GM19025 (cell line): ENCODE results near the gene IL6R.
"Not testable (repeated sequence)": the region's sequence is repeated elsewhere in the genome, so short reads cannot be mapped to it uniquely, and the experiment has no call there.

ENCODE experiments used
- ATAC-seq: cut with Tn5 transposase; IDR thresholded peaks from one replicate; pipeline ENCODE4 v1.9.1; 2021; ENCODE audit warnings: mild to moderate bottlenecking, low read depth, moderate library complexity; ENCODE audit not compliant: unreplicated experiment

The IL6R gene

DNA sequence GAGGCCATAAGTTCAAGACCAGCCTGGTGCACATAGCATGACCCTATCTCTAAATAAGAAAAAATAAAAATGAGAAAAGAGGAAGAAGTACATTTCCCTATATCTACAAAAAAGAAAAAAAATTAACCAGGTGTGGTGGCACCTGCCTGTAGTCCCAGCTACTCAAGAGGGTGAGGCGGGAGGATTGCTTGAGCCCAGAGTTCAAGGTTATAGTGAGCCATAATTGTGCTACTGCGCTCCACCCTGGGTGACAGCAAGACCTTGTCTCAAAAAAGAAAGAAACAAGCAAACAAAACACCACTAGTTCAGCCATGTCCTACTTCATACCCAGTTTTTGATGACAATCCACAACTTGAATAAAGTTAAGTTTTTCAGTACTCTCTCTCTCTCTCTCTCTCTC lies 66.2 kb downstream of the IL6R start:
- ATAC-seq, result no peak

DNA sequence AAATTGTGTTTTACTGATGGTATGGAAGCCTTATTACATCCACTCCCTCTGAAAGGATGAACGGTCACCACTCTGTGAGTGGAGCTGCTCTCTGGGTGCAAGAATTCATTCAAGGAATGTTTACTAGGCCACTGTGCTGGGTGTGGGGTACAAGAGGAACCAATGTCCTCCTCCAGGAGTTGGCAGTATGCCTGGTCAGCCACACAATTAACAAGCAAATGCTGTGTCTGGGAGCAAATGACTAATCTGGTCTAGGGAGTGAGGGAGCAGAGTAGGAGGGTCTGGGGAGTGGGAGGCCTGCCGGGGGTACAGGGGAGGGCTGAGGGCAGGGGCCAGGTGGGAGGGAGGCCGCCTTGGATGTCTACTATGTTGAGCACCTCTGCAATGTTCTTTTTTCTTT lies 69.7 kb downstream of the IL6R start:
- ATAC-seq, result no peak

DNA sequence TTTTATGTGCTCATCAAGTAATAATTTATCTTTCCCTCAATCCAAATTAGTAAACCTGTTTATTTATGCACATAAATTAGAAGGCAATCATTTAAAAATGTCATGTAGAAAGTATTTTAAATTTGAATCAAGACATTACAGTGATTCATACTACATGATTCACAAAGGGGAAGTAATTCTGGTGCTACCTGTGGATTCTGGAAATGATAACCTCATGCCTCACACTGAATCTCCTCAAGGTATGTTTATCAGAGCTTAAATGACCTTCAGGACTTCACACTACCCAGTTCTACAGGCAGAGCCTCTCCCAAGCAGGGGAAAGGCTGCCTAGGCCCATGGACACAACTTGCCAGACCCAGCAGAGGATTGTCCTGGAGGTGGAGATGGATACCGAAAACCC lies 71.6 kb downstream of the IL6R start:
- ATAC-seq, result no peak

DNA sequence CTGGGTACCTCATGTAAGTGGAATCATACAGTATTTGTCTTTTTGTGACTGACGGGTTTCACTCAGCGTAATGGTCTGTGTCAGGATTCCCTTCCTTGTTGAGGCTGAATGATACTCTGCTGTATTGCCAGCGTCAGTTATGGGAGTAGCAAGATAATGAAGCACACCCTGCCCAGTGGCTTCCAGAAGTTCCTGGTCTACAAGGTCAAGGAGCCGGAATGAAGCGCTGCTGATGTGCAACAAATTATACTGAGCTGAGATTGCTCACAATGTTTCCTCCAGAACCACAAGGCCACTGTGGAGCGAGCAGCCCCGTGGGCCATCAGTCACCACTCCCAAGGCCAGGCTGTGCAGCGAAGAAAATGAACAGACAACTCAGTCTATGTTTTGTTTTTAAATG lies 72.9 kb downstream of the IL6R start:
- ATAC-seq, result no peak

DNA sequence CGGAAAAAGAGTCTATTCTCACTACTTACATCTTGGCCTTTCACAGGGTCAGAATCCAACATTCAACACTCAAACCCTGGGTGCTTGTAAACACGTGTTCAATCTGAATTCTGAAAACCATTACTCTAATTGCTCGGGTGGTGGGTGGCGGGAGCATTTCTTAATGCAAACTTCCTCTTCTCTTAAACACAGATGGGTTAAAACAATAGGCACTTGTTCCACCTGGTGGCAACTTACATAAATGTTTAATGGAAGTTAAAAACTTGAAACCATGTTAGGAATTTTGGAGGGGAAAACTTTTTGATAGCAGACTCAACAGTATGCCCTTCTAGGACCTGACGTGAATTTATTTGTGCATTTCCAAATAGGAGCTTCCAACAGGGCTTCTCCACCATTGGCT lies 73.5 kb downstream of the IL6R start:
- no peak for ATAC-seq

DNA sequence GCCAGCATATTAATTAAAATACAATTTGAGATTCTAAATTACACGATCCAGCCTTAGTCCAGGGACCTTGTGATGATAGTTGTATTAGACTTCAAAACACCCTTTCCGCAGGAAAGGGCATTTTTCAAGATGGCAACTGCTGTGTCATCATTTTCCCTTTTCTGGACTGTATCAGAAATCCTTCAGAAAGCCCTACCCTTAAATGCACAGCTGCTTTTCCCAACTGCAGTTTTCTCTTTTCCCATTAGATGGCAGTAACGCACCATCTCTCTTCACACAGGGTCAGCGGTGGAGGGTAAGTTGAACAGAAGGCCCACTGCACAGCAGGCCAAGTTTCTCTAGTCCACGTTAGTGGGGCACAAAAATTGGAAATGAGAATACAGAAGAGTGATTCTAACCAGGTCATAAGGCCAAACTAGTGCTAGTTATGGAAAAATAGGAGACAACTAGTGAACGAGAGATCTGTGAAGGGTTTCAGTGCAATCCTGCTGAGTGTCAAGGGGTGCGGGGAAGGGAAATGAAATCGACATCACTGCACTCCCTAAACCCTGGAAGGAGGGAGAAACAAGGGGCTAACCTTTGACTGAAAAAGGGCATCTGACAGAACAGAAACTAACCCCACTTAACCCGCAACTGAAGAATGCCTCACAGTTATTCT lies 74.8 kb downstream of the IL6R start:
- ATAC-seq, result no peak

DNA sequence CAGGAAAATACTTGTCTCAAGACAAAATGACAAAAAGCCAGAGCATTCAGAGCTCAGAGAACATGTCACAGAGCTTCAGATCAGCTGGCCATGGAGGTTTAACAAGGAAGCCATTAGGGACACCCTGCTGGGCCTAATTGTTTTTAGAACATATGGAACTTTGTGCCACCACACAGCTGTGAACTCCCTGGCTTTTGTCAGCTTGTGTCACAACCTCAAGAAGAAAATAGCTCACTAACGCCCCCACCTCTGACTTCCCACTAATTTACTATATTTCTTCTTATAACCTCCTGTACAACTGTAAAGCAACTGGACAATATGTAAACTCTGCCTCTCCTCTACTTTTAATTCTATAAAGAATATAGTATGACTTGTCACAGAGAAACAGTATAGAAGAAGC lies 75.9 kb downstream of the IL6R start:
- ATAC-seq, result no peak

DNA sequence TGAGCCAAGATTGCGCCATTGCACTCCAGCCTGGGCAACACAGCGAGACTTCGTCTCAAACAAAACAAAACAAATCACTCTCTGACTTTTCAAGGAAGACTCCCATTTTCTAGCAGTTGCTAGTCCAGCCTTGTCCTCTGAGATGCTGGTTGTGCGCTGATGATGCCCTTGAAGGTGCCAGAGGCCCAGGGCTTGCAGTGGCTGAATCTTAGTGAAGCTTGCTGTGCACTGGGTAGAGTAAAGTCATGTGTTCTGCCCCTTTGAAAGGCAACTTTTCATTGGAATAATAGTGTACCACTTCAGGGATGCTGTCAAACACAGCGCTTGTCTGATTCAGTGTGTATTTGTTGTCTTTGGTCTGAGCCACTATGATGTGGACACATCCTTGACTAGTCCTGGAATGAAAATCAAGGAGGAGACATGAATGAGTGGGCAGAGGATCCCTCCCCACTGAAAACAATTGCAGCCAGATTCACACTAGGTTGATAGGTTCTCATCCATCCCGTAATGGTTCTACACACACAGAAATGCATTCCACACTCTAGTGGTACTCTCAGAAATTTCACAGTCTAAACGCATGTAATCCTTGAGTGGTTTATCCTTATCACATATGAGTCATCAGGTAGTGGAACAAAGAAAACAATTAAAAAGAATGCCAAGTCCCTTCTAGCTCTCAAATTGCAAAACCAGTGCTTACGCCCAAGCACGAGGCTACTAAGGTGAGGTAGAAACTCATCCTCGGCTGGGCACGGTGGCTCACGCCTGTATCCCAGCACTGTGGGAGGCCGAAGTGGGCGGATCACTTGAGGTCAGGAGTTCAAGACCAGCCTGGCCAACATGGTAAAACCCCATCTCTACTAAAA lies 79.0 kb downstream of the IL6R start:
- no peak for ATAC-seq

DNA sequence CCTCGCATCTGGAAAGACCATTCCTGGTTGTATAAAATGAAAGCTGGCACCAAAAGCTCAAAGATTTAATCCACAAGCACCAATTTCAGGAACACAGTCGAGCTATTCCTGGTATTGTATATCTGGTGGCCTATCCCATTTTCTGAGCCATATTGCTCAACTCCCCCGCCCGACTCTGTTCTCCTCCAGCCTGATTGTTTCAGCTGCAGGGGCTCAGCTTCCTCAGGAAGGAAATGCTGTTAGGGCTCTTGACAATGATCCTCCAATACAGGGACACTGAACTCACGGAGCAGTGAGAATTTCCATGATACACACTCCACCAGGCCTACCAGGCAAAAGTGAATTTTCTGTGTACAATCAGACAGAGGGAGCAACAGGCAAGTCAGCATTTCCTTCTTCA lies 80.0 kb downstream of the IL6R start:
- no peak for ATAC-seq

DNA sequence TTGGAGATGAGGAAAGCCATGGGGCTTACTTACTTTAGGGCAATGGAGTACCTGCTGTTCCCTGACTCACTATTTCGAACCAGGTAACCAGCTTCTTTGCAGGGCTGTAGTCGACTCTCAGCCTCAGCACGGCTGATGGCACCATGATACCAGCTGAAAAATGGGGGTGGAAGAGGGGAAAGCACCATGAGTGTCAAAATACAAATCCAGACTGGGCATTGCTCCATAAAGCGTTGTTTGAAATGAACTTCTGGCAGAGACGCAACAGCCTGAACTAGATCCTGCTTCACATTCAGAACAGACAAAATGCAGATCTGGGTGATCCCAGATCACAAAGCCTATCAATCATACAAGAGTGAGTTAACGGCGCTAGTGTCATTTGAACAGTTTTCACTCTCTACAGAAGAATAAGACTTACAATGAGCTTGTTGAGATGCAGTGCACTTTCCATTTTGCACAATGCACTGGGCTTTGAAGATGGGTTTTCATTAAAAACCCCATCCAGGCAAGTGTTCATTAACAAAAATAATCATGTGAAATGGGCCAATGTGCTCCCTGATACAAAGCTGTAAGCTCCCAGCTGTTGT lies 80.9 kb downstream of the IL6R start:
- no peak for ATAC-seq

DNA sequence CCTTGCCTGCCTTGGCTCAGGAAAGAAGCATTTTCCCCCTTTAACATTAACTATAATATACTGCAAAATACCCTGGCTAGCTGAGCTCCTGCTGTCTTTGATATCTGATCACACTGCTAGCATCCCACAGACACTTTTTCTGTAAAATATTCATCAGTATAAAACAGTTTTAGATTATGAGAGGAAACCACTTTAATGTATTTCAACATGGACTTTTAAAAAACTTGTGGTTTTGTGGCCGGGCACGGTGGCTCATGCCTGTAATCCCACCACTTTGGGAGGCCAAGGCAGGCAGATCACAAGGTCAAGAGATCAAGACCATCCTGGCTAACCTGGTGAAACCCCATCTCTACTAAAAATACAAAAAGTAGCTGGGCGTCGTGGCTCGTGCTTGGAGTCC lies 81.6 kb downstream of the IL6R start:
- not testable (repeated sequence) for ATAC-seq

DNA sequence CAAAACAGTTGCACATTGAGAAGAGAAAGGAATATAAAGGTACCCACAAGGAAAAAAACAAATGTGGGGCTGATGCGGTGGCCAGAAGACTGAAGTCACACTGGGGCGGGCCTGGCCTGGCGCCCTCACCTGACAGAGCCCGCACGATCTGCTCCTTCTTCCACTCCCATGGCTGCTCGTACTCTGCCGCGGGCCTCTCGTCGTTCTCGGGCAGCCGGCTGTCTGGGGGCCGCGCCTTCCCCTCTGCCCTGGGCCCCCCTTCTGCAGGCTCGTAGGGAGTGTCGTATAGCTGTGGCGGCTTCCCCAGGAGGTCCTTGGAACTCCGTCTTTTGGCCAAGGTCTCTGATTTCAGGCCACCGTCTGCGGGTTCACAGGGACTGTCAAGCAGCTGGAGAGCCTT lies 83.8 kb downstream of the IL6R start:
- no peak for ATAC-seq

DNA sequence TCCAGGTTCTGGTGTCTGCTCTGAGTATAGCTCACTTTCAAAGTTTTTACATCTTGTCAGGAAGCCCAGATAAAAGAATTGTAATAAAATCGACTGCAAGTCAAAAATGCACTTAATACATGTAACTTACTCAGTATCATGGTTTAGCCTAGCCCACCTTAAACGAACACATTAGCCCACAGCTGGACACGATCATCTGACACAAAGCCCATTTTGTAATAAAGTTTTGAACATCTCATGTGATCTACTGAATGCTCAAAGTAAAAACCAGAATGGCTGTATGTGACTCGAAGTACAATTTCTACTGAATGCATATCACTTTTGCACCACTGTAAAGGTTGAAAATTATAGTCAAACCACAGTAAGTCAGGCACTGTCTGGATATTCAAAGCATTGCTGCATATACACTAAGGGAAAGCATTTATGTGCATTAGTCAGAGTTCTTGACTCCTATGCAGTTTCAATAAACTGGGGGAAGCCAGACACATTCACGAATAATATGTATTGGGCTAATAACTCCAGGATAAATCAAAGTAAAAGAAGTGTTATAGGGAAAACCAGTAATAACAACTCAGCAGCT lies 84.6 kb downstream of the IL6R start:
- no peak for ATAC-seq

DNA sequence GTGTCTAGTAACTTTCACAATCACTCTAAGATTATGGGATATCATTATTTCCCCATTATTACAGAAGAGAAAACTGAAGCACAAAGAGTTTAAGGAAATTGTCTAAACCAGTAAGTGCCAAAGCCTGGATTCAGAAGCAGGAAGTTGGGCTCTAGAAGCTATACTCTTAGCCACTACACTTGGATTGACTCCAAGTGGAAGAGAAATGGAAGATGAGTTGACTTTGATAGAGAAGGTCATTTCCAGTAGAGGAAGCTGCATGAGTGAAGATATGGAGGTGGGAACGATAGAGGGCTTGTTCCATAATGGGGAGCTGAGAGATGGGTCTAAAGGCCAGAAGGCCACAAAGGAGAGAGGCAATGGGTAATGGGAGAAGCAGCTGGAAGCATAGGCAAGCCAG lies 85.2 kb downstream of the IL6R start:
- ATAC-seq, result no peak

DNA sequence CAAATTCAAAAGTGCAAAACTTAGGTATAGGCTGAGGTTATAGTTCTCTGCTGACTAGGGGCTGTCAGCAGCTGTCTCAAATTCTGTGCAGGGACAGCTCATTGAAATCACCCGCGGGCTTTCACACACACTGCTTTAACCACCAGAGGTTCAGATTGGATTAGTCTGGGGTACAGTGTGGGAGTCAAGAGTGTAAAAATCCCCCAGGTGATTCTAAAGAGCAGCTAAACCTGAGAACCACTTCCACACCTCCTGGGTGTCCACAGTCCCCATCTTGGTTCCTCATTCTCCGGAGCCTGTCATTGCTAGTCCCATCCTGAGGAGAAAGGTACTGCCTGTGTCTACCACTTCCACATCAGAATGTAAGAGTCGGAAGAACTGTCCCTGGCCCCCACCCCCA lies 87.0 kb downstream of the IL6R start:
- no peak for ATAC-seq

DNA sequence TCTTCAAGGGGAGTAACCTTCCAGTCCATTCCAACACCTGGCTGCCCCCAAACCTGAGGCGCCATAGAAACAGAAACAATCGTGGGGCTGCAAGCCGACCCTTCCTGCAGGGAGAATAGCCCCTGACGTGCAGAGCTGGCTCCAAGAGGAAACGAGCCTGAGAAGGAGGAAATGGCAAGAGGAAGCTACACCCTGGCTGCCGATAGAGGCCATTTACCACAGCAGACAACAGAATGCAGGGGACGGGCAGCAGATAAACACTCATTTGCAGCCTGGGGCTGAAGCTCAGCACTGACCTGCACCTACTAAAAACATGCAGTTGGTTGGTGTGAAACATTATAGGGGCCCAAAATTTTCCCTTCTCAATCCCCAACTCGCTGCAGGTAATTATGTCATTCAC lies 88.1 kb downstream of the IL6R start:
- ATAC-seq, result no peak

DNA sequence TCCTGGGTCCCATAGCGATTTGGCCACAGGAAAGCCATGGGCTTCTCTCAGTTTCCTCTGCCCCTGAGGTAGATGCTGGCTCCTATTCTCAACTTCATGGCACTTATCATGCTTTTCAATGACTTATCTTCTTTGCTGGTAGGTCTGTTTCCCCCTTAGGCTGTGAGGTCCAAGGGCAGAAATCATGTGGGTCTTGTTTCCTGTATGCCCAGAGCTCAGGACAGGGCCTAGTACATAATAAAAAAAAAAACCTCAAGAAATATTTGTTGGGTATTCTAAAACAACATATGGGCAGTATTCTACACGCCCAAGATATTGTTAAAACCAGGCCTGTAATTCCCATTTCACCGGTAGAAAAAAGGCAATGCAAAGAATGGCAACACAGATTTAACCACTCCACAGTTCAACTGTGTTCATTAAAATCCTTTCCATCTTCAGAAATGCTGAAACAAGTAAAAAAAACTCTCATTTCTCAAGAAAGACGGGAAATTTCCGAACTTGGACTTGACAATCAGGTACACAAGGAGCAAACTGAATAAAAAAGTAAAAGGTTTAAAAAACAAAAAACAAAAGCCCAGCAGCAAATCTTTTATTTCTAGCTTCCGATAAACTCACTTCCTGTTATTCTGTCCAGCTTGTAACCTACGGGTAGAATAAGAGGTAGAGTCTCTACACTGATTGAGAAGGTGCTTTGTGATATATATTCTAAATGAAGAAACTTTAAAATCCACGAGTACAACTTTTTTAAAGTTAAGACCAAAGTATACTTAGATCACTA lies 90.5 kb downstream of the IL6R start:
- no peak for ATAC-seq

DNA sequence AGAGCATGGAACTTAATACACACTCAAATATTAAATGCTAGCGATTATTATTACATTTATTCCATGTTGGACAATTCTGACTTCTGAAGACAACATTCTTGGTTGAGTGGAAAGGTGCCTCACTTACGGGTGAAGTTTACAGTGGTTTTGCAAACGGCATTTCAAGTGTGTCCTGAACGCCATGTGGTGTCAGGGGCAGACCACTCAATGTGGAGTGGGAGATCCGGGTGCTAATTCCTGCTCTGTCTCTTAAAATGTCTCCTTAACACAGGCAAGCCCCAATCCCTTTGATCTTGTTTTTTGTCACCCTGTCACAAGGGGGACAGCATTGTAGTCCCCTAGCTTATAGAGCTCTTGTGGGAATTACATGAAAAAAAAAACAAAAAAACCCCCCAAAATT lies 91.2 kb downstream of the IL6R start:
- no peak for ATAC-seq

DNA sequence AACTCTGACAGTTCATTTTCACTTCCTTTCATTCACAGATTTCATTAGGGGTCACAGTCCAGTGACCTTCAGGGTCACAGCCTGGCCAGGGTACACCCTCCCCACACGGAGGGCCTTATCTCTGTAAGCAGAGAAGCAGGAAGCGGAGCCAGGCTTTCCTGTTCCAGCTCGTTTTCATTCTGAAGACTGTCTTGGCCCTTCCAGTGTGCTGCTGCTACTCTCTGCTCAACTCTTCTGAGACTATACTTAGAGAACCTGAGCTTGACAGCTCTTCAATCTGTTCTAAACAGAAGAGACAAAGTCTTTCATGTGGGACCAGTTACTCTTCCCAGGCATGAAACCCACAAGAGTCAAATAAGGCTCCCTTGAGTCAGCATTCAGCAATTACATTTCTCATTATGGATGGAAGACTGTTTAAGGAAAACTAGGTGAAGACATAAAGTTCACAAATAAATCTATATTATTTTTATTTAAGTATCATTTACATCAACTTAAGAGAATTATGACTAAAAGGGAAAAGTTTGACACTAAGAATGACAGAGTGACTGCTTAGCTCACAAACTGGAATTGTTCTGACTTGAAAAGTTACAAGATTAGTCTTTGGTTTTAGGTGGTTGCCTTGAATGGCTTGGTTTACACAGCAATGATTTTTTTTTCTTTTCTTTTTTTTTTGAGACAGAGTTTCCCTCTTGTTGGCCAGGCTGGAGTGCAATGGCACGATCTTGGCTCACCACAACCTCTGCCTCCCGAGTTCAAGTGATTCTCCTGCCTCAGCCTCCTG lies 92.1 kb downstream of the IL6R start:
- ATAC-seq, result no peak

DNA sequence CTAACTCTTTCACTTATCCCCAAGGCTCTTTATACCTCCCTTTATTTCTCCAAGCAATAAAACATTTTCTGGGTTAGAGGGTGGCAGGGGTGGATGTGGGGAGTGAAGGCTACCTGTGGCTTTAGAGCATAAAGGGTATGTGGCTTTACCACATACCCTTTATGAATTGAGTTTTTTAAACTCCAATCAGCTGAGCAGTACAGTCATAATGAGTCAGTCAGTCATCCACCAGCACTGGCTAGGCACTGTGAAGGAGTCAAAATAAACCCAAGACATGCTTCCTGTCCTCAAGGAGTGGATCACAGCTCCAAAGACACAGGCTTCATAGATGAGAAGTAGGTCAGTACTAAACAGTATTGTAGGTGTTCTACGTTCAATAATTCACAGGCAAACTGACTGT lies 94.3 kb downstream of the IL6R start:
- ATAC-seq, result no peak
